Measurements from ENCODE around the gene SNRNP40.

The SNRNP40 gene

GRCh38 chr1:31227891-31228568 lies 68.6 kb downstream of the SNRNP40 start:
- DNase-seq = no peak

GRCh38 chr1:31224068-31224467 lies 72.5 kb downstream of the SNRNP40 start:
- no peak for DNase-seq

GRCh38 chr1:31222176-31222575 lies 74.4 kb downstream of the SNRNP40 start:
- DNase-seq = no peak

- no peak for DNase-seq
Observed at GRCh38 chr1:31221072-31221471, 75.5 kb downstream of the SNRNP40 start.

GRCh38 chr1:31219489-31219888 lies 77.1 kb downstream of the SNRNP40 start:
- DNase-seq = no peak

- DNase-seq = no peak
Observed at GRCh38 chr1:31218705-31219104, 77.9 kb downstream of the SNRNP40 start.

- peak; percentile 85 for DNase-seq
Observed at GRCh38 chr1:31216016-31216415, 80.6 kb downstream of the SNRNP40 start.

- no peak for DNase-seq
Observed at GRCh38 chr1:31215065-31215570, 81.5 kb downstream of the SNRNP40 start.

- DNase-seq = no peak
Observed at GRCh38 chr1:31214316-31215064, 82.1 kb downstream of the SNRNP40 start.
